Tibial nerve (tissue), 4 donors: ENCODE data around the gene ASIC2.

Source experiments
- CTCF ChIP-seq, 5 experiments: fragments of 200-600 bp in 3 of 5; fragments of 450-650 bp in 2 of 5; sonication (generic) in 3 of 5; IDR thresholded peaks; one replicate each; pipeline ENCODE4 v1.5.1; 2016 to 2019; ENCODE audit warnings: antibody characterized with exemption in 5 of 5, mild to moderate bottlenecking in 3 of 5, moderate library complexity in 2 of 5
- EP300 ChIP-seq, 2 donors: sonication (generic); formaldehyde crosslinking; IDR thresholded peaks; one replicate each; pipeline ENCODE4 v1.6.1; 2017; ENCODE audit warnings: antibody characterized with exemption in 2 of 2, mild to moderate bottlenecking in 1 of 2
- POLR2A ChIP-seq, 2 donors: fragments of 450-650 bp; IDR thresholded peaks; one replicate each; pipeline ENCODE4 v1.6.1; 2017; ENCODE audit warnings: antibody characterized with exemption in 2 of 2, mild to moderate bottlenecking in 2 of 2, moderate library complexity in 2 of 2

- TF ChIP-seq CTCF (IDR thresholded peaks at IDR 0.05): no peak
- no peak for TF ChIP-seq POLR2A (IDR thresholded peaks at IDR 0.05)
- TF ChIP-seq EP300 (IDR thresholded peaks at IDR 0.05): no peak
Measured at GRCh38 chr17:33152783-33153182, 140.3 kb downstream of the ASIC2 start.
